DND-41 (cell line): ENCODE data around the gene MAPK1.
"Not testable (repeated sequence)": the region's sequence is repeated elsewhere in the genome, so short reads cannot be mapped to it uniquely, and the experiment has no call there.

ENCODE experiments used
- ATAC-seq: fragments of 200-7000 bp; cut with Tn5 transposase; 3 replicates; pipeline ENCODE4 v1.9.1; 2021; ENCODE audit warnings: low read depth; ENCODE audit not compliant: insufficient read depth
- DNase-seq: peaks from one replicate; pipeline ENCODE4 v3.0.0-alpha.2; 2020
- H2AFZ ChIP-seq: 2 replicates; pipeline ENCODE4 v1.6.0; 2012; ENCODE audit warnings: low read depth, low read length
- H3K27ac ChIP-seq: 2 replicates; pipeline ENCODE4 v1.5.1; 2012; ENCODE audit warnings: low read length, inconsistent platforms
- H3K27me3 ChIP-seq: fragments of 200-600 bp; sonication (generic); 2 replicates; pipeline ENCODE4 v1.6.0; 2012; ENCODE audit warnings: low read length, mild to moderate bottlenecking, inconsistent platforms; ENCODE audit not compliant: insufficient read depth, poor library complexity
- H3K36me3 ChIP-seq: 2 replicates; pipeline ENCODE4 v1.5.1; 2012; ENCODE audit warnings: low read length, inconsistent platforms; ENCODE audit not compliant: insufficient read depth
- H3K4me1 ChIP-seq: 2 replicates; pipeline ENCODE4 v1.5.1; 2012; ENCODE audit warnings: mild to moderate bottlenecking, low read length; ENCODE audit not compliant: insufficient read depth
- H3K4me2 ChIP-seq: 2 replicates; pipeline ENCODE4 v1.6.0; 2012; ENCODE audit warnings: mild to moderate bottlenecking, moderate library complexity, low read length, inconsistent platforms; ENCODE audit not compliant: insufficient read depth
- H3K4me3 ChIP-seq, 2 experiments: fragments of 200-600 bp in 1 of 2; shearing (Covaris generic) in 1 of 2; 2 replicates each; pipeline ENCODE4 v1.5.1; 2012 to 2016; ENCODE audit warnings: inconsistent platforms in 2 of 2, low read length in 2 of 2, mild to moderate bottlenecking in 2 of 2, low read depth in 1 of 2, moderate library complexity in 1 of 2
- H3K79me2 ChIP-seq: 2 replicates; pipeline ENCODE4 v1.6.0; 2012; ENCODE audit warnings: low read length, inconsistent platforms; ENCODE audit not compliant: insufficient read depth
- H3K9ac ChIP-seq: 2 replicates; pipeline ENCODE4 v1.6.0; 2012; ENCODE audit warnings: low read depth, mild to moderate bottlenecking, inconsistent platforms, low read length, moderate library complexity
- H3K9me3 ChIP-seq: 2 replicates; pipeline ENCODE4 v1.5.1; 2012; ENCODE audit warnings: low read length, moderate library complexity, mild to moderate bottlenecking, inconsistent platforms; ENCODE audit not compliant: insufficient read depth, severe bottlenecking
- H4K20me1 ChIP-seq: 2 replicates; pipeline ENCODE4 v1.6.0; 2012; ENCODE audit warnings: low read length; ENCODE audit not compliant: insufficient read depth
- EZH2 ChIP-seq: IDR thresholded peaks from 3 replicates; pipeline ENCODE4 v1.6.1; 2012; ENCODE audit warnings: borderline replicate concordance, low read depth, mild to moderate bottlenecking, moderate library complexity, low read length, inconsistent platforms; ENCODE audit not compliant: severe bottlenecking
- TF ChIP-seq, protein P1 (sequence below): IDR thresholded peaks from 2 replicates; pipeline ENCODE4 v1.5.1; 2012; ENCODE audit warnings: borderline replicate concordance, low read length, moderate library complexity, mild to moderate bottlenecking; ENCODE audit not compliant: poor library complexity, severe bottlenecking; ENCODE audit errors: extremely low read depth

The MAPK1 gene

GRCh38 chr22:21837248-21837979 is 30.0 kb downstream of the MAPK1 start:
- peaks cover 96% of the 10 kb centered on the region for H3K79me2 ChIP-seq
- H3K27ac ChIP-seq = no peak overlapping the region
- H3K4me2 ChIP-seq = no peak overlapping the region
- DNase-seq (no peak), ATAC-seq (no peak)
- no peak overlapping the region for H3K4me3 ChIP-seq
- no peaks in the 10 kb centered on the region for H3K4me1 ChIP-seq
- no peak overlapping the region for H2AFZ ChIP-seq
- H4K20me1 ChIP-seq = peaks cover 72% of the 10 kb centered on the region
- H3K9me3 ChIP-seq = no peaks in the 10 kb centered on the region
- H3K9ac ChIP-seq = no peak overlapping the region
- peaks cover 8% of the 10 kb centered on the region for H3K36me3 ChIP-seq
- no peak for TF ChIP-seq EZH2
- TF ChIP-seq, protein P1, sequence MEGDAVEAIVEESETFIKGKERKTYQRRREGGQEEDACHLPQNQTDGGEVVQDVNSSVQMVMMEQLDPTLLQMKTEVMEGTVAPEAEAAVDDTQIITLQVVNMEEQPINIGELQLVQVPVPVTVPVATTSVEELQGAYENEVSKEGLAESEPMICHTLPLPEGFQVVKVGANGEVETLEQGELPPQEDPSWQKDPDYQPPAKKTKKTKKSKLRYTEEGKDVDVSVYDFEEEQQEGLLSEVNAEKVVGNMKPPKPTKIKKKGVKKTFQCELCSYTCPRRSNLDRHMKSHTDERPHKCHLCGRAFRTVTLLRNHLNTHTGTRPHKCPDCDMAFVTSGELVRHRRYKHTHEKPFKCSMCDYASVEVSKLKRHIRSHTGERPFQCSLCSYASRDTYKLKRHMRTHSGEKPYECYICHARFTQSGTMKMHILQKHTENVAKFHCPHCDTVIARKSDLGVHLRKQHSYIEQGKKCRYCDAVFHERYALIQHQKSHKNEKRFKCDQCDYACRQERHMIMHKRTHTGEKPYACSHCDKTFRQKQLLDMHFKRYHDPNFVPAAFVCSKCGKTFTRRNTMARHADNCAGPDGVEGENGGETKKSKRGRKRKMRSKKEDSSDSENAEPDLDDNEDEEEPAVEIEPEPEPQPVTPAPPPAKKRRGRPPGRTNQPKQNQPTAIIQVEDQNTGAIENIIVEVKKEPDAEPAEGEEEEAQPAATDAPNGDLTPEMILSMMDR = no peak
- no peaks in the 10 kb centered on the region for H3K27me3 ChIP-seq

GRCh38 chr22:21836486-21836885 is 31.0 kb downstream of the MAPK1 start:
- not testable (repeated sequence) for H3K4me1 ChIP-seq, DNase-seq, ATAC-seq, H2AFZ ChIP-seq, H3K4me3 ChIP-seq, H3K27ac ChIP-seq, H3K27me3 ChIP-seq, H3K4me2 ChIP-seq, H3K9me3 ChIP-seq, H3K9ac ChIP-seq
- Histone ChIP-seq H3K36me3 (peaks cover 12% of the 10 kb centered on the region), H4K20me1 (peaks cover 76% of the 10 kb centered on the region), H3K79me2 (peaks cover 99% of the 10 kb centered on the region)

DNA sequence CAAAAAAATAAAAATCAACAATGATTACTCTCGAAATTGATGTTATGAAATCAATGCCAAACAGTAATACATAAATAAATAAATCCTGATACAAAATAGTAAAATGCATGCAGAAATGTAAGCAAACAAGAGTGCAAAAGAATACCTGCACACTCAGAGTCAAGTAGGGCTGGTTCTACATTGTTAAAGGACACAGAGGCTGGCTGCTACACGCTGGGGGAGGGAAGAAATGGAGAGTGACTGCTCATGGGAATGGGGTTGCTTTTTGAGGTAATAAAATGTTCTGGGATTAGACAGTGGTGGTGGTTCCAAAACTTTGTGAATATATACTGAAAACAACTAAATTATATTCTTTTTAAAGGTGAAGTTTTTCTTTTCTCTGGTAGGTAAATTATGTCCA is 32.1 kb downstream of the MAPK1 start:
- no peak overlapping the region for H3K9ac ChIP-seq
- H3K27ac ChIP-seq = no peak overlapping the region
- no peaks in the 10 kb centered on the region for H3K4me1 ChIP-seq
- peaks cover 78% of the 10 kb centered on the region for H4K20me1 ChIP-seq
- no peak for DNase-seq
- H3K79me2 ChIP-seq = peaks cover 100% of the 10 kb centered on the region
- no peak overlapping the region for H3K4me2 ChIP-seq
- TF ChIP-seq EZH2 = no peak
- TF ChIP-seq, protein P1 = no peak
- no peaks in the 10 kb centered on the region for H3K27me3 ChIP-seq
- H3K4me3 ChIP-seq = no peak overlapping the region
- H3K9me3 ChIP-seq = no peaks in the 10 kb centered on the region
- H3K36me3 ChIP-seq = peaks cover 12% of the 10 kb centered on the region
- H2AFZ ChIP-seq = no peak overlapping the region
- ATAC-seq = no peak

DNA sequence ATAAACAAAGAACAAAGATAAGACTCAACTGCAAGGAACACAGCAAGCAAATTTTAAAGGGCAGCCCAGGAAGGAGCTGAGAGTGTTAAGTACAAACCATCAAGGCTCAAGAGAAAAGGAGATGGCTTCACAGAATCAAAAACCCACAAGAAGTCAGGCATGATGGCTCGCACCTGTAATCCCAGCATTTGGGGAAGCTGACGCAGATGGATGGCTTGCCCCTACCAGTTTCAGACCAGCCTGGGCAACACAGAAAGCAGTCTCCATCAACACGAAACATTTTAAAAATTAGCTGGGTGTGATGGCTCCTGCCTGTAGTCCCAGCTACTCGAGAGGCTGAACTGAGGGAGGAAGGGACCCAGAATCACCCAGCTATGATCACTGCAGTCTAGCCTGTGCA is 32.6 kb downstream of the MAPK1 start:
- no peak for ATAC-seq
- H3K9ac ChIP-seq = no peak overlapping the region; the same call in 1 of the 2 replicates
- TF ChIP-seq EZH2 = no peak
- TF ChIP-seq, protein P1 = no peak
- no peak overlapping the region for H3K4me3 ChIP-seq
- H3K27me3 ChIP-seq = no peaks in the 10 kb centered on the region
- H3K4me1 ChIP-seq = no peaks in the 10 kb centered on the region
- peaks cover 77% of the 10 kb centered on the region for H4K20me1 ChIP-seq
- H3K79me2 ChIP-seq = peaks cover 100% of the 10 kb centered on the region
- H3K9me3 ChIP-seq = no peaks in the 10 kb centered on the region
- no peak overlapping the region for H3K4me2 ChIP-seq
- H3K36me3 ChIP-seq = peaks cover 12% of the 10 kb centered on the region
- no peak for DNase-seq
- H3K27ac ChIP-seq = no peak overlapping the region
- H2AFZ ChIP-seq = no peak overlapping the region
